WTC11 (cell line): ENCODE measurements around the gene UBE3A. TPM values are rescaled to one million over a fixed set of nuclear protein-coding genes. Genes with fewer than 3 reads are reported as not detected.

Experiments
- ATAC-seq: fragments of 200-7000 bp; cut with Tn5 transposase; 2 replicates; pipeline ENCODE4 v1.10.0; 2021; ENCODE audit warnings: mild to moderate bottlenecking, moderate library complexity
- CTCF ChIA-PET: fragments of 300-600 bp; sonication (Branson Sonifier 250); formaldehyde crosslinking; loops from one replicate; lab custom pipeline; 2021; ENCODE audit warnings: antibody characterized with exemption; lab: Charles Lee
- POLR2A ChIA-PET: fragments of 350-600 bp; sonication (Branson Sonifier 250); formaldehyde crosslinking; loops from one replicate; lab custom pipeline; 2021; ENCODE audit warnings: antibody characterized with exemption; lab: Charles Lee
- DNase-seq: peaks from one replicate; pipeline ENCODE4 v3.0.0; 2021; ENCODE audit warnings: low spot score
- H3K27ac Mint-ChIP-seq: 2 replicates; pipeline ENCODE4 v1.8.0; 2021; ENCODE audit warnings: mixed read lengths
- H3K27me3 Mint-ChIP-seq: 2 replicates; pipeline ENCODE4 v1.8.0; 2021; ENCODE audit warnings: low read depth, mild to moderate bottlenecking, moderate library complexity, mixed read lengths
- H3K36me3 Mint-ChIP-seq: 2 replicates; pipeline ENCODE4 v1.8.0; 2021; ENCODE audit warnings: mixed read lengths
- H3K4me1 Mint-ChIP-seq: 2 replicates; pipeline ENCODE4 v1.8.0; 2022; ENCODE audit warnings: mixed read lengths
- H3K4me3 Mint-ChIP-seq: 2 replicates; pipeline ENCODE4 v1.8.0; 2021; ENCODE audit warnings: mild to moderate bottlenecking, moderate library complexity, mixed read lengths
- H3K9me3 Mint-ChIP-seq: 2 replicates; pipeline ENCODE4 v1.8.0; 2021; ENCODE audit warnings: mixed read lengths
- ESRRA ChIP-seq: sonication (generic); formaldehyde crosslinking; IDR thresholded peaks from 2 replicates; pipeline ENCODE4 v1.8.1; 2022; ENCODE audit warnings: mild to moderate bottlenecking, missing genetic modification reagents, borderline replicate concordance
- GABPB1 ChIP-seq: sonication (generic); formaldehyde crosslinking; IDR thresholded peaks from 2 replicates; pipeline ENCODE4 v1.8.1; 2023; ENCODE audit warnings: mild to moderate bottlenecking, missing genetic modification reagents
- HMGA2 ChIP-seq: fragments of 250-450 bp; sonication (Bioruptor Pico); IDR thresholded peaks from 2 replicates; pipeline ENCODE4 v1.4.0; 2021; ENCODE audit warnings: mild to moderate bottlenecking, moderate library complexity
- IRF2 ChIP-seq: sonication (generic); formaldehyde crosslinking; IDR thresholded peaks from 2 replicates; pipeline ENCODE4 v1.8.0; 2022; ENCODE audit warnings: low read depth, missing genetic modification reagents, borderline replicate concordance
- NFYB ChIP-seq: sonication (generic); formaldehyde crosslinking; conservative IDR thresholded peaks from 2 replicates; pipeline ENCODE4 v1.8.0; 2022; ENCODE audit warnings: low read depth, missing genetic modification reagents
- NR1H2 ChIP-seq: sonication (generic); formaldehyde crosslinking; IDR thresholded peaks from 2 replicates; pipeline ENCODE4 v1.9.0; 2021; ENCODE audit warnings: mild to moderate bottlenecking, moderate library complexity, missing genetic modification reagents
- TCF7 ChIP-seq: sonication (generic); formaldehyde crosslinking; IDR thresholded peaks from 2 replicates; pipeline ENCODE4 v1.8.0; 2022; ENCODE audit warnings: mild to moderate bottlenecking, low read depth, missing genetic modification reagents, moderate library complexity
- ZBTB21 ChIP-seq: sonication (generic); formaldehyde crosslinking; IDR thresholded peaks from 2 replicates; pipeline ENCODE4 v1.8.1; 2023; ENCODE audit warnings: mild to moderate bottlenecking, missing genetic modification reagents, borderline replicate concordance
- ZNF396 ChIP-seq: fragments of 250-450 bp; sonication (Bioruptor Pico); IDR thresholded peaks from 2 replicates; pipeline ENCODE4 v1.8.0; 2021; ENCODE audit warnings: mild to moderate bottlenecking, moderate library complexity, borderline replicate concordance
- ZNF423 ChIP-seq: fragments of 250-450 bp; sonication (Bioruptor Pico); IDR thresholded peaks from 2 replicates; pipeline ENCODE4 v2.1.2; 2022; ENCODE audit warnings: mild to moderate bottlenecking, moderate library complexity
- total RNA-seq: library from RNA; stranded (reverse); gene quantifications from 3 replicates; pipeline ENCODE4 v1.2.3, GENCODE V29; 2021
- TF ChIP-seq, protein P1 (sequence below): sonication (generic); formaldehyde crosslinking; IDR thresholded peaks from 2 replicates; pipeline ENCODE4 v1.8.1; 2023; ENCODE audit warnings: mild to moderate bottlenecking, missing genetic modification reagents
- TF ChIP-seq, protein P2 (sequence below): sonication (generic); formaldehyde crosslinking; conservative IDR thresholded peaks from 2 replicates; pipeline ENCODE4 v1.8.1; 2023; ENCODE audit warnings: mild to moderate bottlenecking, low read depth, missing genetic modification reagents, moderate library complexity
- TF ChIP-seq, protein P3 (sequence below): fragments of 250-450 bp; sonication (Bioruptor Pico); IDR thresholded peaks from 2 replicates; pipeline ENCODE4 v1.9.0; 2021; ENCODE audit warnings: mild to moderate bottlenecking
- TF ChIP-seq, protein P4 (sequence below): sonication (generic); formaldehyde crosslinking; IDR thresholded peaks from 2 replicates; pipeline ENCODE4 v1.8.0; 2023; ENCODE audit warnings: missing genetic modification reagents, mild to moderate bottlenecking, borderline replicate concordance

The UBE3A gene
- total RNA-seq, 1 experiment from 2014 or later = 120 TPM

DNA sequence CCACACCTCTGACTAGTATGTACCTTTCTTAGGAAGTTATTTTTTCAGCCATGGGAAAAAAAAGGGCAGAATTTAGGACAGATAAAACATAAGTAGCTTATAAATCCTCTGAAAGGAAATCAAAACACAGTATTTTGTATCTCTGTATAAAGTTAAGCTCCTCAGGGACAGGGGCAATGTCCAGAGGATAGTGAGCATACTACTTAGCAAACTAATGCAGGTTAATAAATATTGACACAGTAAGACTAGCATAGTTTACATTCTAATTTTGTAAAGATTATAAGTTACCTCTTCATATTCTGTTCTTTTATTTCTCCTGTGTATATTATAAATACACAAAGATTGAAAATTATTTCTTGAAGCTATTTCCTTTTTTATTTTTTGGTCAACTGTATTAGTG, 2.1 kb downstream of the UBE3A start:
- POLR2A ChIA-PET = no interaction called here
- ATAC-seq (no peak), DNase-seq (no peak)
- Mint-ChIP-seq H3K9me3 (no peaks in the 10 kb centered on the region), H3K36me3 (0 out of 2 replicates have a peak, but pooled peaks cover 5% of the 10 kb centered on the region), H3K4me1 (peaks cover 40% of the 10 kb centered on the region), H3K27me3 (no peaks in the 10 kb centered on the region), H3K27ac (no peak overlapping the region; the same call in 1 of the 2 replicates), H3K4me3 (peak overlapping the region; percentile 86)
- no peak for TF ChIP-seq HMGA2 (CRISPR knock-in tag)
- TF ChIP-seq, protein P1, sequence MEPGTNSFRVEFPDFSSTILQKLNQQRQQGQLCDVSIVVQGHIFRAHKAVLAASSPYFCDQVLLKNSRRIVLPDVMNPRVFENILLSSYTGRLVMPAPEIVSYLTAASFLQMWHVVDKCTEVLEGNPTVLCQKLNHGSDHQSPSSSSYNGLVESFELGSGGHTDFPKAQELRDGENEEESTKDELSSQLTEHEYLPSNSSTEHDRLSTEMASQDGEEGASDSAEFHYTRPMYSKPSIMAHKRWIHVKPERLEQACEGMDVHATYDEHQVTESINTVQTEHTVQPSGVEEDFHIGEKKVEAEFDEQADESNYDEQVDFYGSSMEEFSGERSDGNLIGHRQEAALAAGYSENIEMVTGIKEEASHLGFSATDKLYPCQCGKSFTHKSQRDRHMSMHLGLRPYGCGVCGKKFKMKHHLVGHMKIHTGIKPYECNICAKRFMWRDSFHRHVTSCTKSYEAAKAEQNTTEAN = no peak
- TF ChIP-seq ZBTB21 (CRISPR knock-in tag) = no peak
- TF ChIP-seq ZNF423 (CRISPR knock-in tag) = no peak
- no peak for TF ChIP-seq TCF7
- no peak for TF ChIP-seq ESRRA (CRISPR knock-in tag)
- TF ChIP-seq, protein P2, sequence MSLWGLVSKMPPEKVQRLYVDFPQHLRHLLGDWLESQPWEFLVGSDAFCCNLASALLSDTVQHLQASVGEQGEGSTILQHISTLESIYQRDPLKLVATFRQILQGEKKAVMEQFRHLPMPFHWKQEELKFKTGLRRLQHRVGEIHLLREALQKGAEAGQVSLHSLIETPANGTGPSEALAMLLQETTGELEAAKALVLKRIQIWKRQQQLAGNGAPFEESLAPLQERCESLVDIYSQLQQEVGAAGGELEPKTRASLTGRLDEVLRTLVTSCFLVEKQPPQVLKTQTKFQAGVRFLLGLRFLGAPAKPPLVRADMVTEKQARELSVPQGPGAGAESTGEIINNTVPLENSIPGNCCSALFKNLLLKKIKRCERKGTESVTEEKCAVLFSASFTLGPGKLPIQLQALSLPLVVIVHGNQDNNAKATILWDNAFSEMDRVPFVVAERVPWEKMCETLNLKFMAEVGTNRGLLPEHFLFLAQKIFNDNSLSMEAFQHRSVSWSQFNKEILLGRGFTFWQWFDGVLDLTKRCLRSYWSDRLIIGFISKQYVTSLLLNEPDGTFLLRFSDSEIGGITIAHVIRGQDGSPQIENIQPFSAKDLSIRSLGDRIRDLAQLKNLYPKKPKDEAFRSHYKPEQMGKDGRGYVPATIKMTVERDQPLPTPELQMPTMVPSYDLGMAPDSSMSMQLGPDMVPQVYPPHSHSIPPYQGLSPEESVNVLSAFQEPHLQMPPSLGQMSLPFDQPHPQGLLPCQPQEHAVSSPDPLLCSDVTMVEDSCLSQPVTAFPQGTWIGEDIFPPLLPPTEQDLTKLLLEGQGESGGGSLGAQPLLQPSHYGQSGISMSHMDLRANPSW (CRISPR knock-in tag) = no peak
- no peak for TF ChIP-seq NFYB (CRISPR knock-in tag)
- TF ChIP-seq, protein P3, sequence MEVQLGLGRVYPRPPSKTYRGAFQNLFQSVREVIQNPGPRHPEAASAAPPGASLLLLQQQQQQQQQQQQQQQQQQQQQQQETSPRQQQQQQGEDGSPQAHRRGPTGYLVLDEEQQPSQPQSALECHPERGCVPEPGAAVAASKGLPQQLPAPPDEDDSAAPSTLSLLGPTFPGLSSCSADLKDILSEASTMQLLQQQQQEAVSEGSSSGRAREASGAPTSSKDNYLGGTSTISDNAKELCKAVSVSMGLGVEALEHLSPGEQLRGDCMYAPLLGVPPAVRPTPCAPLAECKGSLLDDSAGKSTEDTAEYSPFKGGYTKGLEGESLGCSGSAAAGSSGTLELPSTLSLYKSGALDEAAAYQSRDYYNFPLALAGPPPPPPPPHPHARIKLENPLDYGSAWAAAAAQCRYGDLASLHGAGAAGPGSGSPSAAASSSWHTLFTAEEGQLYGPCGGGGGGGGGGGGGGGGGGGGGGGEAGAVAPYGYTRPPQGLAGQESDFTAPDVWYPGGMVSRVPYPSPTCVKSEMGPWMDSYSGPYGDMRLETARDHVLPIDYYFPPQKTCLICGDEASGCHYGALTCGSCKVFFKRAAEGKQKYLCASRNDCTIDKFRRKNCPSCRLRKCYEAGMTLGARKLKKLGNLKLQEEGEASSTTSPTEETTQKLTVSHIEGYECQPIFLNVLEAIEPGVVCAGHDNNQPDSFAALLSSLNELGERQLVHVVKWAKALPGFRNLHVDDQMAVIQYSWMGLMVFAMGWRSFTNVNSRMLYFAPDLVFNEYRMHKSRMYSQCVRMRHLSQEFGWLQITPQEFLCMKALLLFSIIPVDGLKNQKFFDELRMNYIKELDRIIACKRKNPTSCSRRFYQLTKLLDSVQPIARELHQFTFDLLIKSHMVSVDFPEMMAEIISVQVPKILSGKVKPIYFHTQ (CRISPR knock-in tag) = no peak
- TF ChIP-seq ZNF396 = no peak
- TF ChIP-seq IRF2 (CRISPR knock-in tag) = no peak
- TF ChIP-seq GABPB1 (CRISPR knock-in tag) = no peak
- TF ChIP-seq NR1H2 (CRISPR knock-in tag) = no peak
- TF ChIP-seq, protein P4, sequence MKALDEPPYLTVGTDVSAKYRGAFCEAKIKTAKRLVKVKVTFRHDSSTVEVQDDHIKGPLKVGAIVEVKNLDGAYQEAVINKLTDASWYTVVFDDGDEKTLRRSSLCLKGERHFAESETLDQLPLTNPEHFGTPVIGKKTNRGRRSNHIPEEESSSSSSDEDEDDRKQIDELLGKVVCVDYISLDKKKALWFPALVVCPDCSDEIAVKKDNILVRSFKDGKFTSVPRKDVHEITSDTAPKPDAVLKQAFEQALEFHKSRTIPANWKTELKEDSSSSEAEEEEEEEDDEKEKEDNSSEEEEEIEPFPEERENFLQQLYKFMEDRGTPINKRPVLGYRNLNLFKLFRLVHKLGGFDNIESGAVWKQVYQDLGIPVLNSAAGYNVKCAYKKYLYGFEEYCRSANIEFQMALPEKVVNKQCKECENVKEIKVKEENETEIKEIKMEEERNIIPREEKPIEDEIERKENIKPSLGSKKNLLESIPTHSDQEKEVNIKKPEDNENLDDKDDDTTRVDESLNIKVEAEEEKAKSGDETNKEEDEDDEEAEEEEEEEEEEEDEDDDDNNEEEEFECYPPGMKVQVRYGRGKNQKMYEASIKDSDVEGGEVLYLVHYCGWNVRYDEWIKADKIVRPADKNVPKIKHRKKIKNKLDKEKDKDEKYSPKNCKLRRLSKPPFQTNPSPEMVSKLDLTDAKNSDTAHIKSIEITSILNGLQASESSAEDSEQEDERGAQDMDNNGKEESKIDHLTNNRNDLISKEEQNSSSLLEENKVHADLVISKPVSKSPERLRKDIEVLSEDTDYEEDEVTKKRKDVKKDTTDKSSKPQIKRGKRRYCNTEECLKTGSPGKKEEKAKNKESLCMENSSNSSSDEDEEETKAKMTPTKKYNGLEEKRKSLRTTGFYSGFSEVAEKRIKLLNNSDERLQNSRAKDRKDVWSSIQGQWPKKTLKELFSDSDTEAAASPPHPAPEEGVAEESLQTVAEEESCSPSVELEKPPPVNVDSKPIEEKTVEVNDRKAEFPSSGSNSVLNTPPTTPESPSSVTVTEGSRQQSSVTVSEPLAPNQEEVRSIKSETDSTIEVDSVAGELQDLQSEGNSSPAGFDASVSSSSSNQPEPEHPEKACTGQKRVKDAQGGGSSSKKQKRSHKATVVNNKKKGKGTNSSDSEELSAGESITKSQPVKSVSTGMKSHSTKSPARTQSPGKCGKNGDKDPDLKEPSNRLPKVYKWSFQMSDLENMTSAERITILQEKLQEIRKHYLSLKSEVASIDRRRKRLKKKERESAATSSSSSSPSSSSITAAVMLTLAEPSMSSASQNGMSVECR (CRISPR knock-in tag) = no peak
- CTCF ChIA-PET = interaction anchor here (1.1 kb wide), 1 partner anchor 449 kb away, joined by 3 read pairs; no protein-coding TSS in a partner anchor
